HepG2 (cell line): ENCODE data around the gene NTMT1. TPM values are rescaled to one million over a fixed set of nuclear protein-coding genes. Genes with fewer than 3 reads are reported as not detected.

Experiments used
- ATAC-seq: fragments of 200-7000 bp; cut with Tn5 transposase; 3 replicates; pipeline ENCODE4 v1.9.1; 2020; ENCODE audit warnings: mild to moderate bottlenecking, moderate library complexity
- BruUV-seq: library from RNA; stranded (reverse); fragments of 400-500 nt; replicated peaks from 2 replicates; lab custom pipeline; 2021; lab: Mats Ljungman, UMichigan
- CTCF ChIA-PET: fragments of 300-600 bp; formaldehyde crosslinking; extraction: SDS; loops from one replicate; lab custom pipeline; 2021; ENCODE audit warnings: low total read pairs, inconsistent platforms, low intra/inter-chr PET ratio; lab: Yijun Ruan, JAX
- POLR2A ChIA-PET: fragments of 350-600 bp; sonication (Branson Sonifier 250); formaldehyde crosslinking; loops from one replicate; lab custom pipeline; 2020; ENCODE audit warnings: antibody characterized with exemption, inconsistent platforms; lab: Yijun Ruan, JAX
- DNase-seq: peaks from one replicate; pipeline ENCODE4 v3.0.0-alpha.2; 2015; ENCODE audit warnings: low spot score
- FAIRE-seq: peaks from 3 replicates; lab custom pipeline; 2011; peaks lifted over from hg19 to GRCh38; lab: Jason Lieb, UNC
- H2AFZ ChIP-seq: one replicate; pipeline ENCODE4 v1.6.1; 2011; ENCODE audit warnings: low read length, inconsistent platforms
- H3K27ac ChIP-seq: fragments of 300-600 bp; 3 replicates; pipeline ENCODE4 v1.8.0; 2011; ENCODE audit warnings: mixed run types, mild to moderate bottlenecking, mixed read lengths, low read length, inconsistent platforms; ENCODE audit not compliant: insufficient read depth; ENCODE audit errors: extremely low read length
- H3K27me3 ChIP-seq, 2 experiments: fragments of 200-600 bp in 1 of 2; 2 replicates in 1 of 2; 3 replicates in 1 of 2; pipeline versions ENCODE4 v1.6.0 to v1.8.0; 2011; ENCODE audit warnings: low read length in 2 of 2, mild to moderate bottlenecking in 2 of 2, moderate library complexity in 2 of 2, inconsistent platforms in 1 of 2; ENCODE audit not compliant: insufficient read depth in 2 of 2, control insufficient read depth in 1 of 2
- H3K36me3 ChIP-seq, 2 experiments: fragments of 200-600 bp in 1 of 2; replicated peaks in 1 of 2; 2 replicates in 1 of 2; 3 replicates in 1 of 2; pipeline versions ENCODE4 v1.5.1 to v1.8.0; 2011; ENCODE audit warnings: low read length in 2 of 2, inconsistent platforms in 1 of 2; ENCODE audit not compliant: insufficient read depth in 2 of 2, control insufficient read depth in 1 of 2
- H3K4me1 ChIP-seq: 2 replicates; pipeline ENCODE4 v1.5.1; 2012; ENCODE audit warnings: low read length, inconsistent platforms; ENCODE audit not compliant: insufficient read depth
- H3K4me2 ChIP-seq: 2 replicates; pipeline ENCODE4 v1.6.0; 2011; ENCODE audit warnings: low read depth, low read length, inconsistent platforms
- H3K4me3 ChIP-seq, 3 experiments: fragments of 200-600 bp in 1 of 3; sonication (generic), shearing (Covaris generic) in 1 of 3; replicated peaks in 1 of 3; 2 replicates each; pipeline ENCODE4 v1.5.1; 2011 to 2016; ENCODE audit warnings: low read length in 3 of 3, inconsistent platforms in 2 of 3, low read depth in 2 of 3, mild to moderate bottlenecking in 2 of 3, control low read depth in 1 of 3, mixed read lengths in 1 of 3; ENCODE audit not compliant: insufficient read depth in 1 of 3
- H3K79me2 ChIP-seq: one replicate; pipeline ENCODE4 v1.6.1; 2011; ENCODE audit warnings: low read length, inconsistent platforms; ENCODE audit not compliant: insufficient read depth
- H3K9ac ChIP-seq: 2 replicates; pipeline ENCODE4 v1.6.0; 2011; ENCODE audit warnings: mild to moderate bottlenecking, low read depth, low read length, inconsistent platforms; ENCODE audit not compliant: insufficient read depth
- H3K9me3 ChIP-seq: 2 replicates; pipeline ENCODE4 v1.5.1; 2012; ENCODE audit warnings: mild to moderate bottlenecking, low read length
- H4K20me1 ChIP-seq: 2 replicates; pipeline ENCODE4 v1.6.0; 2011; ENCODE audit warnings: inconsistent platforms, mild to moderate bottlenecking, low read length, moderate library complexity; ENCODE audit not compliant: insufficient read depth
- FUBP1 ChIP-seq: sonication (generic); formaldehyde crosslinking; IDR thresholded peaks from 2 replicates; pipeline ENCODE4 v1.5.1; 2020; ENCODE audit warnings: missing genetic modification reagents, mild to moderate bottlenecking, borderline replicate concordance
- HIVEP1 ChIP-seq: sonication (generic); formaldehyde crosslinking; IDR thresholded peaks from 2 replicates; pipeline ENCODE4 v1.4.0; 2020; ENCODE audit warnings: mild to moderate bottlenecking, missing genetic modification reagents
- MAX ChIP-seq: IDR thresholded peaks from 2 replicates; pipeline ENCODE4 v1.6.1; 2012; ENCODE audit warnings: inconsistent platforms
- RFXAP ChIP-seq: sonication (generic); formaldehyde crosslinking; IDR thresholded peaks from 2 replicates; pipeline ENCODE4 v1.4.0; 2020; ENCODE audit warnings: missing genetic modification reagents, borderline replicate concordance
- RXRA ChIP-seq: sonication (generic); formaldehyde crosslinking; IDR thresholded peaks from 2 replicates; pipeline ENCODE4 v1.5.1; 2020; ENCODE audit warnings: missing genetic modification reagents
- SOX13 ChIP-seq, 3 experiments: fragments of 450-650 bp in 1 of 3; sonication (generic) in 1 of 3; formaldehyde crosslinking in 1 of 3; IDR thresholded peaks in 2 of 3; conservative IDR thresholded peaks in 1 of 3; 2 replicates each; pipeline versions ENCODE4 v1.5.0 to v1.6.1; 2016 to 2020; ENCODE audit warnings: antibody characterized with exemption in 1 of 3, mild to moderate bottlenecking in 1 of 3, missing compliant biosample characterization in 1 of 3, missing genetic modification reagents in 1 of 3, moderate library complexity in 1 of 3
- THAP11 ChIP-seq: IDR thresholded peaks from 2 replicates; pipeline ENCODE4 v1.6.1; 2016; ENCODE audit warnings: missing biosample characterization, missing genetic modification reagents
- ZNF33B ChIP-seq: sonication (generic); formaldehyde crosslinking; IDR thresholded peaks from 2 replicates; pipeline ENCODE4 v1.5.1; 2020; ENCODE audit warnings: mild to moderate bottlenecking, missing genetic modification reagents
- ZNF546 ChIP-seq: sonication (generic); formaldehyde crosslinking; conservative IDR thresholded peaks from 2 replicates; pipeline ENCODE4 v1.8.1; 2023; ENCODE audit warnings: mild to moderate bottlenecking, missing genetic modification reagents
- ZNF687 ChIP-seq: sonication (generic); formaldehyde crosslinking; IDR thresholded peaks from 2 replicates; pipeline ENCODE4 v1.5.1; 2020; ENCODE audit warnings: mild to moderate bottlenecking, missing genetic modification reagents, moderate library complexity
- ZNF710 ChIP-seq: sonication (generic); formaldehyde crosslinking; IDR thresholded peaks from 2 replicates; pipeline ENCODE4 v1.5.0; 2020; ENCODE audit warnings: mild to moderate bottlenecking, missing genetic modification reagents, borderline replicate concordance
- WGBS: methylation state at CpG from one replicate; pipeline ENCODE4 v1.1.6; 2017; ENCODE audit warnings: low lambda C conversion rate; 5-methylcytosine and 5-hydroxymethylcytosine counted together
- in situ Hi-C: cut with HindIII; loops from 2 replicates; pipeline ENCODE4 v1.10.0; 2017; ENCODE audit warnings: low pct_unique_long_range_greater_than_20kb; ENCODE audit not compliant: extremely low pct_ligation_motif_present
- intact Hi-C: fragments of 100-400 bp; cut with micrococcal nuclease; formaldehyde crosslinking; loops from one replicate; pipeline ENCODE4 v1.10.0; 2022; ENCODE audit not compliant: unreplicated experiment
- polyA plus RNA-seq, 8 experiments: library from polyadenylated mRNA; depleted of rRNA in 3 of 8; stranded (reverse) in 7 of 8; unstranded in 1 of 8; fragments of >200 nt; fragmentation: Illumina TruSeq in 4 of 8; extraction: Trizol in 4 of 8; gene quantifications; 2 replicates each; pipeline versions ENCODE4 v1.2.1 to v1.2.3, GENCODE V29; 2011 to 2016; ENCODE audit warnings: low read depth in 4 of 8, missing spikeins in 1 of 8, mixed read lengths in 1 of 8; ENCODE audit not compliant: insufficient read depth in 1 of 8
- total RNA-seq, 5 experiments: library from RNA; depleted of rRNA; stranded (reverse); fragments of >200 nt; fragmentation: Illumina TruSeq; extraction: Trizol; gene quantifications; 2 replicates each; pipeline ENCODE4 v1.2.3, GENCODE V29; 2016; ENCODE audit warnings: low read depth in 1 of 5

Gene NTMT1
- total and polyA plus RNA-seq, 2 of the 13 experiments (the other 11 are each of a cell fraction or from before 2014, with no cell fraction given), result 49.1 to 53.8 TPM

- TF ChIP-seq ZNF710 (CRISPR knock-in tag), result 0 out of 2 replicates have a peak, but pooled peaks have one; percentile 51
Measured at GRCh38 chr9:129602598-129603415, 23.2 kb upstream of the NTMT1 start (continued).

- peaks cover 88% of the 10 kb centered on the region for H3K4me1 ChIP-seq
- no peak for ATAC-seq
- H3K27ac ChIP-seq, result peak overlapping the region; percentile 31
- no peak overlapping the region for H3K4me2 ChIP-seq
- H3K79me2 ChIP-seq, result peaks cover 3% of the 10 kb centered on the region
- no peaks in the 10 kb centered on the region for H4K20me1 ChIP-seq
- WGBS, result 72% methylated on average over 4 of the region's 12 CpGs
- no peaks in the 10 kb centered on the region for H3K9me3 ChIP-seq
- in situ Hi-C loops (no loop called here), intact Hi-C loops (no loop called here)
- 0 out of 2 replicates have a peak overlapping the region, but pooled peaks have one; percentile 6 for H3K9ac ChIP-seq
- FAIRE-seq, result no peak
- POLR2A ChIA-PET, result no interaction called here
- no peak overlapping the region for H2AFZ ChIP-seq
- no peaks in the 10 kb centered on the region for H3K27me3 ChIP-seq
- no peaks in the 10 kb centered on the region for H3K36me3 ChIP-seq
- no peak for DNase-seq
- no peak overlapping the region for H3K4me3 ChIP-seq
- no TSS peak for BruUV-seq
- CTCF ChIA-PET, result no interaction called here
- TF ChIP-seq ZNF546 (CRISPR knock-in tag), result 0 out of 2 replicates have a peak, but pooled peaks have one; percentile 24
- TF ChIP-seq SOX13 (IDR thresholded peaks at IDR 0.05), result no peak
- no peak for TF ChIP-seq SOX13 (CRISPR knock-in tag; conservative IDR thresholded peaks at IDR 0.05 in 1 of 2, IDR thresholded peaks at IDR 0.05 in 1 of 2)
- no peak for TF ChIP-seq MAX
- no peak for TF ChIP-seq FUBP1 (CRISPR knock-in tag)
- TF ChIP-seq THAP11 (CRISPR knock-in tag), result no peak
- TF ChIP-seq ZNF33B (CRISPR knock-in tag), result no peak
- TF ChIP-seq ZNF687 (CRISPR knock-in tag), result peak; percentile 57
- no peak for TF ChIP-seq RFXAP (CRISPR knock-in tag)
- no peak for TF ChIP-seq HIVEP1 (CRISPR knock-in tag)
- no peak for TF ChIP-seq RXRA (CRISPR knock-in tag)
Measured at GRCh38 chr9:129604056-129604765, 21.8 kb upstream of the NTMT1 start.
